COLO829 (cell line): ENCODE results near the gene KIF25.
"Not testable (repeated sequence)": the region's sequence is repeated elsewhere in the genome, so short reads cannot be mapped to it uniquely, and the experiment has no call there.

Source experiments
- DNase-seq: peaks from one replicate; pipeline ENCODE4 v3.0.0; 2012; ENCODE audit warnings: low spot score

Gene KIF25

DNA sequence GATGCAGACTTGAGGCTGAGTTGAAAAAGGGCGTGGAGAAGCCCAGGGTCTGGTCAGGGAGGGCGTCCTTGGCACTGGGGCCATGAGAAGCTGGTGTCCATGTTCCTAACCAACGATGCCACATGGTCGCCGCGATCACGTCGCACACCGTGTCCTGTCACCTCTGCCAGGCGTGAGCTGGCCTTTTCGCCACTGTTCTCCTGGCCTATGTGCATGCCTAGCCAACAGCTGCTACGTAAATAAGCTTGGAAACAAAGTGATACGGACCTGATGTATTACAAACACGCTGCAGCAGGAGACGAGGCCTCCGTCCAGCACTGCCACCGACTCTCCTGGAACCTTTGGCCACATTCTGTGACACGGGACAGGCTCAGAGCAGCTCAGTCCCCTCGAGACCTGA is 22.0 kb upstream of the KIF25 start:
- DNase-seq: no peak

- not testable (repeated sequence) for DNase-seq
These were observed 21.3 kb upstream of the KIF25 start for GRCh38 chr6:167976116-167976657.

- DNase-seq: no peak
These were observed 20.8 kb upstream of the KIF25 start for GRCh38 chr6:167976708-167977107.

GRCh38 chr6:167977717-167978467 is 19.6 kb upstream of the KIF25 start:
- no peak for DNase-seq

DNA sequence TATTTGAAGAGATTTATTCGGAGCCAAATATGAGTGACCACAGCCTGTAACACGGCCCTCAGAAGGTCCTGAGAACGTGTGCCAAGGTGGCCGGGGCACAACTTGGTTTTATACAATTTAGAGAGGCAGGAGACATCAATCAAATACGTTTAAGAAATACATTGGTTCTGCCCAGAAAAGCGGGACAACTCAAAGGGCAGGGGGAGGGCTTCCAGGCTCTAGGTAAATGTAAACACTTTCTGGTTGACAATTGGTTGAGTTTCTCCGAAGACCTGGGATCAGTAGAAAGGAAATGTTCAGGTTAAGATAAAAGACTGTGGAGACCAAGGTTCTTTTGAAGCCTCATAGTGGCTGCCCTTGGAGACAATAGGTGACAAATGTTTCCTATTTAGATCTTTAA is 18.9 kb upstream of the KIF25 start:
- no peak for DNase-seq

DNA sequence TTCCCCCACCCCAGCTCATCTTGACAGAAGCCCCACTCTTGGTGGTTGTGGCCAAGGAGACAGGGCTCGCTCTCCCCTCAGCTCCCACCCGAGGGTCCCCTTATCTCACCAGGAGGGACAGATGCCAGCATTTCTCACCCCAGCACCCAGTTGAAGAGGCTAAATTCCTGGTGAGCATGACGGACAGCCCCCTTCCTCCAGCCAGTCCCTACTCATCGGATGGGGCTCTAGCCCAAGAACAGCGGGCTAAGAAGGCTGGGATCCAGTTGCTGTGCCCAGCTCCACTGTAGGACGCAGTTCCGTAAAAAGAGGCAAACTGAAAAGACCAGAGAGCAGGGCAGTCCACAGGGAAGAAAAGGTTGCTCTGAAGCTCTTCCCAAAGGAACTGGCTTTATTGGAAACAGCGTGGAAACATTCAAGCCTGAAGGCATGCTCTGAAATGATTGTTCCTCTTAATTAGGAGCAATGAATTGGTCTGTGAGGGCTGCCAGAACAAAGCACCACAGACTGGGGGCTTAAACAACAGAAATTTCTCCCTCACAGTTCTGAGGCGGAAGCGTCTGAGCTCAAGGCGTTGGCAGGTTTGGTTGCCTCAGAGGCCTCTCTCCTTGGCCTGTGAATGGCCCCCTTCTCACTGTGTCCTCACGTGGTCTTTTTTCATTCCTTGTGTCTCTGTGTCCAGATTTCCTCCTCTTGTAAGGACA is 17.9 kb upstream of the KIF25 start:
- DNase-seq: no peak

GRCh38 chr6:167980911-167981580 is 16.4 kb upstream of the KIF25 start:
- peak; percentile 78 for DNase-seq

DNA sequence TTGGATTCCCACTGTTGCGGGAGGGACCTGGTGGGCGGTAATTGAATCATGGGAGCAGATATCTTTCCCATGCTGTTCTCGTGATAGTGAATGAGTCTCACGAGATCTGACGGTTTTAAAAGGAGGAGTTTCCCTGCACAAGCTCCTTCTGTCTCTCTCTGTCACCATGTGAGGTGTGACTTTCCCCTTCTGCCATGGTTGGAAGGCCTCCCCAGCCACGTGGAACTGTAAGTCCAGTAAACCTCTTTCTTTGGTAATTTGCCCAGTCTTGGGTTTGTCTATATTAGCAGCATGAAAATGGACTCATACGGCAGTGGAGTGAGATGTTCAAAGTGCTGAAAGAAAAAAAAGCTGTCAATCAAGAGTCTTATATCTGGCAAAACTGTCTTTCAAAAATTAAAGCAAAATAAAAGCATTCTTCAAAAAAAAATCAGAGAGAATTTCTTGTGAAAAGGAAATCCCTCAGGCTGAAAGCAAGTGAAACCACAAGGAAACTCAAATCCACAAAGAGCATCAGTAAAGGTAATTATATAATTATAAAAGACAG is 15.5 kb upstream of the KIF25 start:
- no peak for DNase-seq

DNA sequence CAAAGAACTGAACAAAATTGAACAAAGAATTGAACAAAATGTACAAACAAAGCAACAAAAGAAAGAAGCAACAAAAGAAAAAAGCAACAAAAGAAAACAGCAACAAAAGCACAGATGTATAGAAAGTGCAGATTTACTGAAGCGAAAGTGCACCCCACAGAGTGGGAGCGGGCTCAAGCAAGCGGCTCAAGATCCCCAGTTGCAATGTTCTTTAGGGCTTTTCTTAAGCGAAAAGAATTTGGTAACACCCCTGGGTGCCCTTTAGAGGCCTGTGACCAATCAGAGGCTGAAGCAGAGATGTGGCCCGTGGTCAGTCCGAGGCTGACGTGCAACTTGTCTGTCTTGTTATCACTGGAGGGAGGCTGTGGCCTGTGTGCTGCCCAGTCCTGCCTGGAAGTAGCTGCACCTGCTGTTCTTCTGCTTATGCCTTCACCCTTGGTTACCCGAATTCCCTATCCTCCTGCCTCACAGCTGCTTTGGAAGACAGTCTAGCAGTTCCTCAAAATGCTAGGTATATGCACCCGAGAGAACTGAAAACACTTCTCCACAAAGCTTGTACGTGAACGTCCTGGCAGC is 13.2 kb upstream of the KIF25 start:
- DNase-seq: no peak

- no peak for DNase-seq
These were observed 12.4 kb upstream of the KIF25 start for GRCh38 chr6:167984876-167985604.

- no peak for DNase-seq
These were observed 11.4 kb upstream of the KIF25 start for GRCh38 chr6:167985911-167986595.

GRCh38 chr6:167987396-167988153 is 9.9 kb upstream of the KIF25 start:
- no peak for DNase-seq

DNA sequence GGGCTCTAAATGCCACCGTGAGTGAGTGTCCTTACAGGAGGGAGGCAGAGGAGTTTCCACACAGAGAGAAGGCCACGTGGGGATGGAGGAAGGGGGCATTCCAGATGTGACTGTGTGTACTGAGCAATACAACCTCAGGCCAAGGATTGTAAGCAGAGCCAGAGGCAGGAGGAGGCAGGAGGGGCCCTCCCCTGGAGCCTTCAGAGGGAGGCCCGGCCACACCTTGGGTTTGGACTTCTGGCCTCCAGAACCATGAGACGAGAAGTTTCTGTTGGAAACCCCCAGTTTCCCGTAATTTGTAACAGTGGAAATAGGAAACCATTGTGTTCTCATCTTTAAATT is 9.3 kb upstream of the KIF25 start:
- DNase-seq: no peak

GRCh38 chr6:167988945-167989841 is 8.3 kb upstream of the KIF25 start:
- no peak for DNase-seq

GRCh38 chr6:167990016-167990945 is 7.2 kb upstream of the KIF25 start:
- no peak for DNase-seq

GRCh38 chr6:167993169-167993568 is 4.3 kb upstream of the KIF25 start:
- DNase-seq: peak; percentile 28

GRCh38 chr6:167993831-167994230 is 3.6 kb upstream of the KIF25 start:
- DNase-seq: no peak

DNA sequence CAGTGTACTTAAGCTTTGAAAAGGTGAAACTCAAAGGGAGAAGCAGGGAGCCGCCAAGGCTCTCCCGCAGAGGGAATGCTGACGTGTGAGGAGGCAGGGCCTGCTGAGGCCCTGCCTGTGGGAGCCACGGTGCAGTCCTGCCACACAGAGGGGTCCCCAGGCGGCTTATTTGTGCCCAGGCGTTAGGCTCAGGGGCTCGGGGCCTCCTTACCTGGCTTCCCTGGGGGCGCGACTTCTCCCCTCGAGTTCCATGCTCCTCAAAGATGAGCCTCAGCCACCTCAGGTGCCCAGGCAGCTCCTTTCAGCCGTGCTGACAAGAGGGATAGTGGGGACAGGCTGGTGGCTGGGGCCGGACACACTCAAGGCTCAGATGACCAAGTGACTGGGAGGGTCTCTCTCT is 2.2 kb upstream of the KIF25 start:
- no peak for DNase-seq
